C1 segment of cervical spinal cord (tissue), 14 donors: ENCODE measurements around the gene MCM3AP.
"Not testable (repeated sequence)": the region's sequence is repeated elsewhere in the genome, so short reads cannot be mapped to it uniquely, and the experiment has no call there.

ENCODE experiments used
- DNase-seq, 14 donors: peaks; one replicate each; lab custom pipeline; 2025; lab: John Stamatoyannopoulos, UW

The MCM3AP gene

DNA sequence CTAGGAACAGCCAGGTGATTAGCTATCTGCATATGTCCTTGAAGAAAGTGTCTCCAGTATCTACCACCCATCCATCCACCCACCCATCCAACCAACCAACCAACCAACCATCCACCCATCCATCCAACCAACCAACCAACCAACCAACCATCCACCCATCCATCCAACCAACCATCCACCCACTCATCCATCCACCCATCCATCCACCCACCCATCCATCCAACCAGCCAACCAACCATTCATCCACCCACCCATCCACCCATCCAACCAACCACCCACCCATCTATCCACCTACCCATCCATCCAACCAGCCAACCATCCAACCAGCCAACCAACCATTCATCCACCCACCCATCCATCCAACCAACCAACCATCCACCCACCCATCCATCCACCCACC, 26.2 kb upstream of the MCM3AP start:
- DNase-seq, result no peak

DNA sequence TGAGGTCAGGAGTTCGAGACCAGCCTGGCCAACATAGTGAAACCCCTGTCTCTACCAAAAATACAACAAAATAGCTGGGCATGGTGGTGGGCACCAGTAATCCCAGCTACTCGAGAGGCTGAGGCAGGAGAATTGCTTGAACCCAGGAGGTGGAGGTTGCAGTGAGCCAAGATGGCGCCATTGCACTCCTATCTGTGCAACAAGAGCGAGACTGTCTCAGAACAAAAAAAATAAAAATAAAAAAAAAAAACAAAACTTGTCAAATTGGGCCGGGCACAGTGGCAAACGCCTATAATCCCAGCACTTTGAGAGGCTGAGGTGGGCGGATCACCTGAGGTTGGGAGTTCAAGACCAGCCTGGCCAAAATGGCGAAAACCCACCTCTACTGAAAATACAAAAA, 24.8 kb upstream of the MCM3AP start:
- not testable (repeated sequence) for DNase-seq

DNA sequence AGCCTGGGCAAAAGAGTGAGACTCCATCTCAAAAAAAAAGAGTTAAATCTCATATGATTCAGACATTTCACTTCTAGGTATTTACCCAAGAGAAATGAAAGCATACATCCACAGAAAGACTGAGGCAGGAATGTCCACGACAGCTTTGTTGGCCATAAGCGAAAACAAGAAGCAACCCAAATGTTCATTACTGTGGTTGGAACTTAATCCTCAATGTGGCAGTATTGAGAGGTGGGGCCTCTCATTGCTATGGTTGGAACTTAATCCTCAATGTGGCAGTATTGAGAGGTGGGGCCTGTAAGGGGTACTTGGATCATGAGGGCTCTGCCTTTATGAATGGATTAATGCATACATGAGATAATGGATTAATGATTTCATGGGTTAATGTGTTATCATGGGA, 23.0 kb upstream of the MCM3AP start:
- no peak for DNase-seq

DNA sequence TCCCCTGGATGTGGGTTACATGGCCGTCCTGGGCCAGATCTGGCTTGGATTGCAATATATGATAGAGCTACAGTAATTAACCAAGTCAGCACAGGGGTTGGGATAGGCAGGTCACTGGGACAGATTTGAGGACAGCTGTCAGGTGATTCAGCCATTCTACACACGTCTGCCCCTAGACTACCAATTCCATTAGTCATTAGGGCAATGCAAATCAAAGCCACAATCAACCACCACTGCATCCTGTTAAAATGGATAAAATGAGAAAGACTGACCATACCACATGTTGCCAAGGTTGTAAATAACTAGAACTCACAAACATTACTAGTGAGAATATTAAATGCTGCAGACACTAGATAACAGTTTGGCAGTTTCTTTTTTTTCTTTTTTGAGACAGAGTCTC, 22.2 kb upstream of the MCM3AP start:
- no peak for DNase-seq

DNA sequence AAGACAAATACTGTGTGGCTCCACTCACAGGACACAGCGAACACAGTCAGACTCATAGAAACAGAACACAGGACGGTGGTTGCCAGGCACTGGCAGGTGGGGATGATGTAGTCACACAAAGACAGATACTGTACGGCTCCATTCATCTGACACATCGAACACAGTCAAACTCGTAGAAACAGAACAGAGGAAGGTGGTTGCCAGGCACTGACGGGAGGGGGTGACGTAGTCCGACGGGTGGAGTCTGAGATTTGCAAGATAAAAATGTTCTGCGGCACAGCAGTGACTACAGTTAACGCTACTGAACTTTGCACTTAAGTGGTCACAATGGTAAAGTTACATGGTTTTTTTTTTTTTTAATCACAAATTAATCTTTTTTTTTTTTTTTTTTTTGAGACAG, 19.5 kb upstream of the MCM3AP start:
- DNase-seq, result peak in 5 of 14 donors; percentile 15 to 81 (median 23)

DNA sequence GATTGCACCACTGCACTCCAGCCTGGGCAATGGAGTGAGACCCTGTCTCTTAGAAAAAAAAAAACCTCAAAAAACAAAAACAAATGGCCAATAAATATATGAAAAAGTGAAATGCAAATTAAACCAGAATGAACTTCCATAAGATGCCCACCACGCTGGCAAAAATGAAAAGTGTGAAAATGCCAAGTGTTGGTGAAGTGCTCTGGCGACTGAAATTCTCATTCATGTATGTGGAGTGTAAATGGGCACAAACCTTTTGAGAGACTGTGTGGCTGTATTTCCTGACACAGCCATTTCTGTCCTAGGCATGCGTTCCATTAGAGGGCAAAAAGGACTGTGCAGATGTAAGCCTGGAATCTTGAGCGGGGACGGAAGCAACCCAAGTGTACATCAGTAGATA, 19.0 kb upstream of the MCM3AP start:
- DNase-seq, result no peak

DNA sequence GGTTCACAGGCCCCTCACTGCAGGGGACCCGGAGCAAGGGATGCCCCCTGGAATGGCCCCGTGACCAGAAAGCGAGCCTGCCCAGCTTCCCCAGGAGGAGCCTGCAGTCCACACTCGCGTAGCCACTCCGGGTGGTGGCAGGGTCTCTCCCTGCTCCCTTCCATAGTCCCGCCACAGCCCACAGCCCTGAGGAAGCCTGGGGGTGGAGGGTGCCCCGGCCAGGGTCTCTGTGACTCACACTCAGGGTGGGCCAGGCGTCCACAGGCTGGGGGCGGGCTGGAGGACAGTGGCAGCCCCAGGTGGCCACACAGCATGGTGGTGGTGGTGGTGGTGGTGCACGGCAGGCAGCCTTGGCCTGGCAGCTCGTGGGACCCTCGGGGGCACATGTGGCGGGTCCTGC, 16.3 kb upstream of the MCM3AP start:
- no peak for DNase-seq

DNA sequence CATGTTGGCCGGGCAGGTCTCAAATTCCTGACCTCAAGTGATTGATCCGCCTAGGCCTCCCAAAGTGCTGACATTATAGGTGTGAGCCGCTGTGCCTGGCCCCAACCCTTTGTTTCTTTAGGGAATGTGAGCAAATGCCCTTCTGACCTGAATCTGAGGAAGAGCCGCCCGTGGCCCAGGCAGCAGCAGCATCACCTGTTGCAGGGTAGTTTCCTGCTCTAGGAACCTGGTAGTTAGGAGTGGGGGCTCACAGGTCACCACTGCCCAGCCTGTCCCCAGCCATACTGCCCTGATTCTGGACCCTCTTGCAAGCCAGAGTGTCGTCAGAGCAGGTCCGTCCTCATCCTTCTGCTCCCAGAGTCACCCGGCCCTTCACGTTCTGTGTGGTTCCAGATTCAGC, 13.8 kb upstream of the MCM3AP start:
- DNase-seq, result no peak

DNA sequence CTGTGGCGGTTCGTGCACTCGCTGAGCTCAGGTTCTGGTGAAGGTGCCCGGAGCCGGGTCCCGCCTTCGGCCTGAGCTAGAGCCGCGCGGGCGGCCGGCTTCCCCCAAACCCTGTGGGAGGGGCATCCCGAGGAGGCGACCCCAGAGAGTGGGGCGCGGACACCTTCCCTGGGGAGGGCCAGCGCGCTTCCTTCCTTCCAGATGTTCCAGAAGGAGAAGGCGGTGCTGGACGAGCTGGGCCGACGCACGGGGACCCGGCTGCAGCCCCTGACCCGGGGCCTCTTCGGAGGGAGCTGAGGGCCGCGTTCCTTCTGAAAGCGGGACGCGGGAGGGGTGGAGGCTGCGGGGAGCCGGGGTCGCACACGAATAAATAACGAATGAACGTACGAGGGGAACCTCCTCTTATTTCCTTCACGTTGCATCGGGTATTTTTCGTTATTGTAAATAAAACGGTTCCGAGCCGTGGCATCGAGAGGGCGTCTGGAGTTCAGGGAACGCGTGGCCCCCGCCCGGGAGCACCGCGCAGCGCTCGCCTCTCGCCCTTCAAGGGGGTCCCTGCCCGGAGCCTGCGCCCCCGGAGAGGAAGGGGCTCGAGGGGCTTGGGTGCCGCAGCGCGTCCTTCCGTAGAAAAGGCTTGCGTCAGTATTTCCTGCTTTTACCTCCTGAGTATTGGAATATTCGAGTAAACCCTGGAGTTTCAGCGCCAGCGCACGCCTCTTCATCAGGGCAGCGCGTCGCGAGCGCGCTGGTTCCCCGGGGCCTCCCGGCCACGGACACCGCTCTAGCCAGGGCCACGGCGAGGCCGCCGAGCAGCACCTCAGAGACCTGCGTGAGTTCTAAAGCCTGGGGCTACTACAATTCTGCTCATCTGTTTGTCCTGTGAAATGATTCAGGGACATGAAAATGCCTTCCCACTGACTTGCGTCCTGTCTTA, 12.2 kb upstream of the MCM3AP start:
- no peak for DNase-seq

DNA sequence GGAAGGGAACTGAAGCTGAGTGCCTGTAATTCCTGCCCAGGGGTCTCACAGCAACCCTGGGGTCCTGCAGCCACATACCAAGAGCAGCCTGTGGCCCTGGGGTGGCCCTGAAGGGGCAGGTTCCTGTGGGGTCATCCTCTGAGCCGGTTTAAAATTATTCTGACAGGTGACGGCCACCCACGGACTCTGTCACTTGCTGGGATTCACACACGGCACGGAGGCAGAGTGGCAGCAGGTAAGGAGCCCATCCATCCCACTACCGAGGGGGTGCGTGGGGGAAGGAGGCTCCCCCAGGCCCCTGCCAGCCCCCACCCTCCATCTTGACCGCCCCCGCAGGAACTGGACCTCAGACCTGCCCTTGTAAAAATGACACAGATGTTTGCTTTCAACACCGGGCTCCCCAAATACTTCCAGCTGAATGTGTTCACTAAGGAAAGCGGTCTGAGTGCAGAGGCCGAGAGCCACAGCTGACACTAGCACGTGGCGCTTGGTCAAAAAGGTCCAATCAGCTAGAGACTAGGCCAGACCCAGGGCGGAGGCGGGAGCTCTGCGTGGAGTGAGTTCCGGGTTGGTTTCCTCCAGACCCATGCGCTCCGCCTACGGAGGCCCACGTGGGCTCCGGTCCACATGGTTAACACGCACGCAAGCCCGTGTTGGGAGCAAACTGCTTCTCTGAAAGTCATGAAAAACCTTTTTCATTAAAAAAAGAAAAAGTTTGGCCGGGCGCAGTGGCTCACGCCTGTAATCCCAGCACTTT, 10.8 kb upstream of the MCM3AP start:
- peak in 3 of 14 donors; percentile 11 to 33 (median 31) for DNase-seq

DNA sequence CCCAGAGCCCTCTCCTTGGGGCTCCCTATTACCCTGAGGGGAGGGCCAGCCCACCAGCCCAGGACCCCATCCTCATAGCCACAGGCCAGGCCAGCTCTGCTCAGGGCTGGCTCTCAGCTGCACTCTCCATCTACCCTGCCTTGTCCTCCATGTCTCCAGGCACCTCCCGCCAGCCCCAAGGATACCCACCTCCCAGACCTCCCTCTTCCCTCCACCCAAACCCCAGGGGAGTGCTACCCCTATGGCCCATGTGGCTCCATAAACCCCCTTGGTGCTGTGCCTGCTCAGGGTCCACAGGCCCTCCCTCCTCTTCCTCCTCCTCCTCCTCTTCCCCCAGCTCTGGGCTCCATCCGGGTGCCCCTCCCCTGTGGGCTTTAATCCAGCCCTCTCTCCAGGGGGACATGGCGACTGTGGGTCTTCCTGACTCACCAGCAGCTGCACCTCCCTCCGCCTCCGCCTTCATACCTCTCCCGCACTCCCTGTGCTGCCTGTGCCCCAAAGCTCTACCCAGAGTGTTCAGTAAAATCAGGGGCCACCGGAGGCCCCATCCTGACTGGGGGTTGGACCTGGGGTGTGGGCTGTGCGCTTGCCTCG, 9.9 kb upstream of the MCM3AP start:
- no peak for DNase-seq

DNA sequence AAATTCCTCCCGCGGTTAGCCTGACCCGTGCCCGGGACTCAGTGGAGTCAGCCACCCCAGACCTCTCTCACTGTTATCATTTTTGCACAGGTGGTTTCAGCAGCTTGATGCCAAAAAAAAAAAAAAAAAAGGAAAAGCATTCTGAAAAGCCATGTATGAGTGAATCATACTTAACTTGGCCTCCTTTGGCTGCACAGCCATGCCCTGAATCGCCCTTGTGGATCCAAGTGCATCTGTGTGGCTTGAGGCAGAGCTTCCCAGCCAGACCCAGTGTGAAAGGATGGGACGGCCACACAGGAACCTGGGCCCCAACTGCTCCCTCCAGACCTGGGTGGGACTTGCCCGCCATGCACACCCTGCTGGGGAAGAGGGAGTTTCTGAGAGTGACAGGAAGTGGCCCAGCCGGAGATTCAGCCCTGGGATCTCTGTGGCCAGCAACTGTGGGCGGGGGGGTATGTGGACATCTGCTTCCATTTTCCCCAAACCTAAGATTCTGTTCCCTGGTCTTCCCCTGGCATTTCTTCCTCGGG, 9.3 kb upstream of the MCM3AP start:
- no peak for DNase-seq

DNA sequence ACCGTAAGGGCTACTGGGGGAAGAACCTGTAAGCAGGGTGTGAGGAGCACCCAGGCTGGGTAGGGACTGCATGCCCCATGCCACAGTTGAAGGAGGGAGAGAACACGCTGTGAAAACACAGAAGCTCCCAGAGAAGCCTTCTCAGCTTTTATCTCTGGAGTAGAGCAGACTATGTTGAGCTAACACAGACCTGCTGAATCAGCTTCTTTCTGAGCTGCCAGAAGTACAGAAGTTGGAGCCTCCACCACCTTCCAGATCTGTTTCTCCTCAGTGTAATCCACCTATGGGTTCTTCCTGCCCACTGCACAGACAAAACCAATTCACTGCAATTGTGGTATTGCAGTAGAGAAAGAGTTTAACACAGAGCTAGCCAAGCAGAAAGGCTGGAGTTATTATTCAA, 6.2 kb upstream of the MCM3AP start:
- DNase-seq, result no peak

DNA sequence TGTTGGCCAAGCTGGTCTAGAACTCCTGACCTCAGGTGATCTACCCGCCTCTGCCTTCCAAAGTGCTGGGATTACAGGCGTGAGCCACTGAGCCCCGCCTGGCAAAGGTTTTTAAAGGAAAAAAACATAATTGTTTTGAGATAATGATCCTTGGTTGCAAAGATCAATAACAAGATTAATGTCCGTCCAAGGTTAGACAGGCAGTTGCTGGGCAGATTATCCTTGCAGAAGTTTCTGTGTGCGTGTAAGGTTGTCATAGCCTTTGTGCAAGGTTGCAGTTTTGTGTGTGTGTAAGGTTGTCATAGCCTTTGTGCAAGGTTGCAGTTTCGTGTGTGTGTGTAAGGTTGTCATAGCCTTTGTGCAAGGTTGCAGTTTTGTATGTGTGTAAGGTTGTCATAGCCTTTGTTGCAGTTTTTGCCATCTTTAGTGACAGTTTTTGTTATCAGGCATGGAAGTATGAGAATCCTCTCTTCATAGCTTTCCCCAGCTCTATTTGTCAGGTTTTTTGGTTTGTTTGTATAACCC, 4.3 kb upstream of the MCM3AP start:
- no peak for DNase-seq

DNA sequence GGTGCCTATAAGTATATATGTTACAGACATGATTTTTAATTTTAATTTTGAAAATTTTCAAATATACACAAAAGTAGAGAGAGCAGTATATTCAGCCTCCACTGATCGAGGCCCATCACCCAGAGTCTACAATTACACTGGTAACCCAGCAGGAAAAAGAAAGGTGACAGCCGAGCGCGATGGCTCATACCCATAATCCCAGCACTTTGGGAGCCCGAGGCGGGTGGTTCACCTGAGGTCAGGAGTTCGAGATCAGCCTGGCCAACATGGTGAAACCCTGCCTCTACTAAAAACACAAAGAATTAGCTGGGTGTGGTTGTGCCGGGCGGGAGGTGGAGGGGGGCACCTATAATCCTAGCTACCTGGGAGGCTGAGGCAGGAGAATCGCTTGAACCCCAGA, 2.1 kb upstream of the MCM3AP start:
- no peak for DNase-seq

DNA sequence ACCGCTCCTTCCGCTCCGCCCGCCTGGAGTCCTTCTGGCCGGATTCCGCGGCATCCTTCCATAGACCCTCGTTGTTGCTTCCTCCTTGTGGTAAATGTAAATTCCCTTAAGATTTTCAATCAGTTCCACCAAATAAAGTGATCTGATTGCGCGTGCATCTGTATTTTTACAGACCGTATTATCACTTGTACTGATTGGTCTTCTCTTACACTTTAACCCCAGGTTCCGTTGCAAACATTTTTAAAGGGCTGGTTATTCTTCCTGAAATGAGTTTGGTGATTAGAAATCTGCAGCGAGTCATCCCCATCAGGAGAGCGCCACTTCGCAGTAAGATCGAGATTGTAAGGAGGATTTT, 1.2 kb upstream of the MCM3AP start:
- no peak for DNase-seq

DNA sequence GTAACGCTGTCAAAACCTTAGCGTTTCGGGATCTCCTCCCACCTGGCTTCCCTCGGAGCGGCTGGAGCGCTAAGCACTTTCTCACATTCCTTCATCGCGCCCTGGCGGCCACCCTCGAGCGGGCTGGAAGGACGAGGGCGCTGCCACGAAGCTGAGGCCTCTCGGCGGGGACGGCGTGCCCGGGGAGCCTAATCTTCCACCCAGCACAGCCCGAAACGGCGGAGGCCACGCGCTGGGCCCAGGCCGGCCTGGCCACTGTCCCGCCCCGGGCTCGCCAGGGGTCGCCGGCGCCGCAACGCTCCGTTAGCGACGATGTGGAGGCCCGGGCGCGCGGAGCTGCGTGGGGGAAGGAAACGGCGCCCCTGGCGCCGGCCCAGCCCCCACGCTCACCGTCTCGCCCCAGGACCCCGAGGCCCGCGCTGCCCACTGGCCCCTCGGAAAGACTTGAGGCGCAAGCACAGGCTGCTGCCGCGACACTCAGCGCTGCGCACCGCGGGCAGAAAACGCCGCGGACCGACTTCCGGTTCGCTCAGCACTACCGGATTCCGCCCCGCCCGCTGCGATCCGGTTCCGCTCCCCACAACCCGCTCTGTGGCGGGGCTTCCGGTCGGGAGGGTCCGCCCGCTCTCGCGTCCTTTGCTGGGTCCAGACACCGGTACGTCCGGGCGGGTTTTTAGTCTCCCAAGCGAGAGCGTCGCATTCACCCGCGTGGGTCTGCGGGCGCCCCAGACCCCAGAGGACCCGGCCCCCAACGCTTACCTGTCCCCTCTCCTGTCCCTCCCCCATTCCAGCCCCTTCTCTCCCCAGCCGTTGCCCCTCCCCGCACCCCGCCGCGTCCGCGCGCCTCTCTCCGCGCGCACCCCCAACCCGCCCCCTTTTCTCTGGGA, 593 bp upstream of the MCM3AP start, which contains the start of gene YBEY:
Gene YBEY (plus strand): TSS at position 582 of the 887 bp plus-strand sequence. CDS start 572 bp downstream, outside the sequence.
- peak; percentile 49 to 93 (median 79) for DNase-seq

DNA sequence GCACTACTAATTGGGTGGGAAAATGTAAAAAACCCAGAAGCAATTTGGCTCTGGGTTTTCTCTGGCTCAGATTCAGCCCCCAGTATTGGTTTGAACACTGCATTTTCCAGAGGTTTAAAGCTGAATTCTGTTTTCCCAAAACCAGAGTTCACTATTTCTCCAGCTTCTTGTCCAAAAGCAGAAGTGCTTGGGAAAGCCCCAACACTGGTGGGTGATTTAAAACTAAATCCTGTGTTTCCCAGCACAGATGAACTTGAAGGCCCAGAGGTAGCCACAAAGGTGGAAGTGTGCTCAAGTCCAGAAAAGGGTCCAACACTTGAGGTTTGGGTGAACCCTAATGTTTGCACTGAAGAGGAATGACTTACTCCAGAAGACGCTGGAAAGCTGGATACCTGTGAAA, 678 bp downstream of the MCM3AP start:
- no peak for DNase-seq

DNA sequence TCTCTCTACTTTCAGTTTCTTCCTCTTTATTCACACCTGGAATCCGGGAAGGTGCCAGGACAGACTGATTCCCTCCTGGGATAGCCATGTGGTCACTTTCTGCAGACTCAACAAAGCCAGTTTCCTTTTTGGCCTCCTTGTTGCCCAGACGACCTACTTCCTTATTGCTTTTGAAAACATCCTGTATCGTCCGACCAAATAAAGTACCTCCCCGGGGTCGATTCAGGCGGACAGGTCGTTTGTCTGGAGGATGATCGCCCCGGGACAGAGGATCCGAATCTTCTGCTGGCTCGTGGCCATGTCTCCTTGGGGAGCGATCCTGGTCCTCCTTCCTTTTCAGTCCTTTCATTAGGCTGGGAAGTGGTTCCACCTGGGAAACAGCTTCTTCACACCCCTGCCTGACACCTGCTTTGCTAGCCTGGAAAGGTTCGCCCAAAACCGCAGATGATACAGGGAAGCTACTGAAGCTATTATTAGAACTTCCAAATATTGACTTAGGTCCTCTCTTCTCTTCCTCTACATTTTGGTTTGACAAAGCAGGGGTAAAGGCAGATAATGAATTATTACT, 1.2 kb downstream of the MCM3AP start:
- no peak for DNase-seq

DNA sequence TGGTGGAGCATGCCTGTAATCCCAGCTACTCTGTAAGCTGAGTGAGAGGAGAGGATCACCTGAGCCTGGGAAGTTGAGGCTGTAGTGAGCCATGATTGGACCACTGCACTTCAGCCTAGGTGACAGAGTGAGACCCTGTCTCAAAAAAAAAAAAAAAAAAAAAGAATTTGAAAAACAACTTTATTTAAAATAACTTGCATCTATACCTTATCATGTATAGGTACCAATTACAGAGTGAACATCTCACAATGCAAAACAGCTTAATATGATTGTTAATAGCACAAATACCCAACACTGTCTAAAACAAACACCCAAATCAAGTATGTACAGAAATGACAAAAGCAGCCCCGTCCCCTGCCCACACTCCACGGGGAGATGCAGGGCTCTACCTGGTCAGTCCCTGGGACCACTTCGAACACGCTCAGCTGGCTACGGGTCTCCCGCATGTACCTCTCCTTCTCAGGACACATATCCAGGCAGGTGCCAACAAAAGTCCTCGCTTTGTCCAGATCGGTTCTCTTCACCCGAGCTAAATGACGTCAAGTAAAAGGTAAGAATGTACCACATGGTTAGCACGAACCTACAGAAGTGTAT, 10.5 kb downstream of the MCM3AP start:
- no peak for DNase-seq
